Esophagus squamous epithelium (tissue), 5 donors: ENCODE measurements around the gene JHY. TPM values are rescaled to one million over a fixed set of nuclear protein-coding genes. Genes with fewer than 3 reads are reported as not detected.

Experiments
- DNase-seq: peaks from one replicate; lab custom pipeline; 2025; lab: John Stamatoyannopoulos, UW
- H3K27ac ChIP-seq, 4 donors: fragments of 200-600 bp; sonication (generic); one replicate each; pipeline ENCODE4 v1.5.1; 2016 to 2019; ENCODE audit warnings: mild to moderate bottlenecking in 1 of 4
- H3K27me3 ChIP-seq, 4 donors: fragments of 200-600 bp; sonication (generic); 1 replicate in 3 of 4; 2 replicates in 1 of 4; pipeline versions ENCODE4 v1.5.1 to v1.6.0; 2017 to 2021; ENCODE audit warnings: antibody characterized with exemption in 1 of 4
- H3K36me3 ChIP-seq, 3 donors: fragments of 200-600 bp; sonication (generic); one replicate each; pipeline ENCODE4 v1.5.1; 2016 to 2019
- H3K4me1 ChIP-seq, 3 donors: fragments of 200-600 bp; sonication (generic); one replicate each; pipeline ENCODE4 v1.5.1; 2017 to 2019
- H3K4me3 ChIP-seq, 4 donors: fragments of 200-600 bp; sonication (generic); 1 replicate in 3 of 4; 2 replicates in 1 of 4; pipeline ENCODE4 v1.5.1; 2016 to 2019; ENCODE audit warnings: mild to moderate bottlenecking in 2 of 4, moderate library complexity in 1 of 4
- H3K9me3 ChIP-seq, 3 donors: fragments of 200-600 bp; sonication (generic); one replicate each; pipeline ENCODE4 v1.5.1; 2016 to 2019
- POLR2A ChIP-seq, 4 donors: fragments of 450-650 bp; IDR thresholded peaks; one replicate each; pipeline ENCODE4 v1.6.1; 2017; ENCODE audit warnings: antibody characterized with exemption in 4 of 4, mild to moderate bottlenecking in 4 of 4, moderate library complexity in 3 of 4
- WGBS, 2 donors: methylation state at CpG; one replicate each; pipeline ENCODE4 v1.1.5; 2018; 5-methylcytosine and 5-hydroxymethylcytosine counted together
- intact Hi-C: fragments of 100-400 bp; cut with DNase I; formaldehyde crosslinking; loops from one replicate; pipeline ENCODE4 v1.15.0; 2022
- total RNA-seq, 4 donors: library from RNA; depleted of rRNA; stranded (reverse); fragments of >200 nt; gene quantifications; one replicate each; pipeline ENCODE4 v1.1.0, GENCODE V29; 2016
- TF ChIP-seq, protein P1 (sequence below), 6 experiments: fragments of 450-650 bp in 4 of 6; fragments of 200-600 bp in 2 of 6; sonication (generic) in 2 of 6; IDR thresholded peaks; one replicate each; pipeline ENCODE4 v1.5.1; 2016 to 2019; ENCODE audit warnings: antibody characterized with exemption in 6 of 6, mild to moderate bottlenecking in 4 of 6, moderate library complexity in 4 of 6
- donor health status: DM: yes; HTN: yes; CAD: no.

The JHY gene
- total RNA-seq, 4 donors from 2014 or later: 0.91 to 3.4 (median 1.2) TPM

DNA sequence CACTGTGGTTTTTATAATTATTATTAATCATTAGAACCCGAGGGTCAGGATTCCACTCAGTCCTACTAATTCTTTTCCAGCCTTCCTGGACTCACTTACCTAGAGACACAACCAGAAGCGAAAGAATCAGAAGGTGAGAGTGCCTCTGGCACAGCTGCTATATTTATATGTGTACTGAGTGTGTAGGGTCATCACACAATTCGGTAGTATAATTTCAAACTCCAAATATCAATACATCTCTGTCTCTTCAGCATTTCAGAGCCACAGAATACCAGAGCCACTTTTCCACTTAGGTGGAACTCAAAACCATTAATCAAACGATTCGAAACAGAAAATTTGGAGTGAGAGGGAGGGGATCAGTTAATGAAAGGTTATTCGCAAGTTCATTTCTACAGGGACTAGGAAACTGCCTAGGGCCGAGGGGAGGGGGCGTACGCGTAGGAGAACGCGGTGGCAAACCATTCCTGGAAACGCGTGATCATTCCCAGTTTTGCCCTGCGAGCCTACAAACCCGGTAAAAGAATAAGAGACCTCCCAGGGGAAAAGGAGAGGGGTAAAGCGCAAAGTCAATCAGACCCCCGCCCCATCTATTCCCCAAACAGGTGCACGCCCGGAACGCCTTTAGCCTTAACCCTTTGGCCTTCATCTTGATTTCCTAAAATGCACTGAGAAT, 93.6 kb downstream of the JHY start:
- TF ChIP-seq, protein P1, sequence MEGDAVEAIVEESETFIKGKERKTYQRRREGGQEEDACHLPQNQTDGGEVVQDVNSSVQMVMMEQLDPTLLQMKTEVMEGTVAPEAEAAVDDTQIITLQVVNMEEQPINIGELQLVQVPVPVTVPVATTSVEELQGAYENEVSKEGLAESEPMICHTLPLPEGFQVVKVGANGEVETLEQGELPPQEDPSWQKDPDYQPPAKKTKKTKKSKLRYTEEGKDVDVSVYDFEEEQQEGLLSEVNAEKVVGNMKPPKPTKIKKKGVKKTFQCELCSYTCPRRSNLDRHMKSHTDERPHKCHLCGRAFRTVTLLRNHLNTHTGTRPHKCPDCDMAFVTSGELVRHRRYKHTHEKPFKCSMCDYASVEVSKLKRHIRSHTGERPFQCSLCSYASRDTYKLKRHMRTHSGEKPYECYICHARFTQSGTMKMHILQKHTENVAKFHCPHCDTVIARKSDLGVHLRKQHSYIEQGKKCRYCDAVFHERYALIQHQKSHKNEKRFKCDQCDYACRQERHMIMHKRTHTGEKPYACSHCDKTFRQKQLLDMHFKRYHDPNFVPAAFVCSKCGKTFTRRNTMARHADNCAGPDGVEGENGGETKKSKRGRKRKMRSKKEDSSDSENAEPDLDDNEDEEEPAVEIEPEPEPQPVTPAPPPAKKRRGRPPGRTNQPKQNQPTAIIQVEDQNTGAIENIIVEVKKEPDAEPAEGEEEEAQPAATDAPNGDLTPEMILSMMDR (IDR thresholded peaks at IDR 0.05): no peak
- no peak for TF ChIP-seq POLR2A (IDR thresholded peaks at IDR 0.05)
- Histone ChIP-seq H3K36me3 (no peaks in the 10 kb centered on the region), H3K9me3 (no peaks in the 10 kb centered on the region), H3K4me3 (no peak overlapping the region), H3K4me1 (peaks cover 9 to 23% (median 9%) of the 10 kb centered on the region in 3 donors), H3K27ac (no peak overlapping the region), H3K27me3 (peaks cover 14 to 97% (median 36%) of the 10 kb centered on the region in 4 donors)
- DNase-seq: no peak
- WGBS, 2 donors: 12 to 15% methylated on average over 17 to 21 of the region's 21 CpGs
- intact Hi-C loops: no loop called here

DNA sequence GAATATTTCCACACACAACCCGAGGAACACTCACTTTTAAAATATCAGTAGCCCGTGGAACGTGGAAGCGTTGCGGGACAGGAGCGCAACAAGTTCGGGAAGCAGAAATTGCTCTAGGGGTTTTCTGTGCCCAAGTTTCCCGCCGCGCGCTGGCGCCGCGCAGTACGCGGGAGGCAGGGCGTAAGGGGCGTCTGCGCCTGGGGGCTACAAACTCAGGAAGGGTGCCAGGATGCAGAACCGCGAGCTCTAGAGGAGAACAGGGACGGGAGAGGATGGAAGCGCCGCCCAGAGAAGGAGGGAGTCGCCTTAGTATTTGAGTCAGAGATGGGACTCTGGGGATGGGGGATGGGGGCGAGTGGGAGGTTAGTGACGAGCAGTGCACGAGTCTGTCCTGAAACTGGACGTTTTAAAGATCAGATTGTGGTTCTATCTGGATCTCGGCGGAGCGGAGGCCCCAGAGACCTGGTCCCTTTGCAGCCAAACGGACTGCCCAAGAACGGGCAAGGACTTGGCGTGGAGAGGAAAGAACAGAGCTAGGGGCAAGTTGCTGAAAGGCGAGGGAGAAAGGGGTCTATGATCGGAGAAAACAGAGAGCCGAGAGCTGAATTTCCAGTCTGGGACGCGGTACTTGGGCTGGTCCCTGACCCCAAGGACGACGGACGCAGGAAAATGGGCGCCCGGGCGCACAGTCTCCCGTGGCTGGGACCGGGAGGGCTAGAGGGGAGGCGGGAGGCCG, 94.3 kb downstream of the JHY start:
- H3K36me3 ChIP-seq: no peaks in the 10 kb centered on the region
- H3K27ac ChIP-seq: no peak overlapping the region
- DNase-seq: no peak
- intact Hi-C loops: no loop called here
- TF ChIP-seq, protein P1 (IDR thresholded peaks at IDR 0.05): no peak
- TF ChIP-seq POLR2A (IDR thresholded peaks at IDR 0.05): no peak
- WGBS, 2 donors: 9 to 11% methylated on average over 39 to 43 of the region's 50 CpGs
- H3K4me1 ChIP-seq: peaks cover 9 to 28% (median 9%) of the 10 kb centered on the region in 3 donors
- H3K27me3 ChIP-seq: peaks cover 14 to 97% (median 40%) of the 10 kb centered on the region in 4 donors
- H3K4me3 ChIP-seq: peak overlapping the region in 1 of 4 donors; percentile 42
- H3K9me3 ChIP-seq: no peaks in the 10 kb centered on the region

DNA sequence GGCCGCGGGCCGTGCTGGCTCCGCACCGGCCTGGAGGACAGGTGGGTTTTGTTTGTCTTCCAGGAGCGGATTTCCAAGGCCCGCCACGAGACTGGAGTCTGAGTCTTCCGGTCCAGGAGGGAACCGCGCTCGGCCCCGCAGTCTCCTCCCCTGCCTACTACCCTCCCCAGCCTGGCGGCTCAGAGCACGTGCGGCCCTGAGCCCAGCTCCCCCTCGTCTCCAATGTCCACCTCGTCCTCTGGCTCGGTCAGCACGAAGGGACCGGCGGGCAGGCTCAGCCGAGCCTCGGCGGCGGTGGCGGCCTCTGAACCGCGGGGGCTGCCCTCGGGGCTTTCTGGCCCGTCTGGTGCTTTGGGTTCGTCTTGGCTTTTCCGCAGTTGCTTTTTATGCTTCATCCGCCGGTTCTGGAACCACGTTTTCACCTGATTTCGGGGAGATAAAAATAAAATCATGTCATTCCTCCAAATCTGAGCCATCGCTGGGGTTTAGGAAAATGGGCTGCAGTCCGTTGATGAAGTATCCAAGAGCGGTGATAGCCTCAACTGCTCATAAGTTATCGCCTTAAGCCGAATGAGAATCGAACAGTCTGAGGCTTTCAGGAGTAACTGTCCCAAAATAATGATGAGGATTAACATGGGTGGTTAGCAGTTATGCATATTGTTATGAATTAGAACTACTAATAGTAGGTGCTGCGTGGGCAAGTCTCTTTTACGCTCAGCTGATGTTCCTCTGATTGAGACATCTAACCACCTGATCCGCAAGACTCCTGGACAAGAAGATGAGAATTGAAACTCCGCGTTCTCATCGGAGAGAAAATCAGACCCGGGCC, 95.1 kb downstream of the JHY start:
- no peak for DNase-seq
- H3K36me3 ChIP-seq: no peaks in the 10 kb centered on the region
- WGBS, 2 donors: 11 to 12% methylated on average over 23 to 28 of the region's 50 CpGs
- intact Hi-C loops: no loop called here
- peak overlapping the region in 1 of 4 donors; percentile 42 for H3K4me3 ChIP-seq
- H3K27me3 ChIP-seq: peaks cover 14 to 100% (median 46%) of the 10 kb centered on the region in 4 donors
- peaks cover 9 to 28% (median 9%) of the 10 kb centered on the region in 3 donors for H3K4me1 ChIP-seq
- TF ChIP-seq POLR2A (IDR thresholded peaks at IDR 0.05): no peak
- TF ChIP-seq, protein P1 (IDR thresholded peaks at IDR 0.05): no peak
- no peaks in the 10 kb centered on the region for H3K9me3 ChIP-seq
- no peak overlapping the region for H3K27ac ChIP-seq

DNA sequence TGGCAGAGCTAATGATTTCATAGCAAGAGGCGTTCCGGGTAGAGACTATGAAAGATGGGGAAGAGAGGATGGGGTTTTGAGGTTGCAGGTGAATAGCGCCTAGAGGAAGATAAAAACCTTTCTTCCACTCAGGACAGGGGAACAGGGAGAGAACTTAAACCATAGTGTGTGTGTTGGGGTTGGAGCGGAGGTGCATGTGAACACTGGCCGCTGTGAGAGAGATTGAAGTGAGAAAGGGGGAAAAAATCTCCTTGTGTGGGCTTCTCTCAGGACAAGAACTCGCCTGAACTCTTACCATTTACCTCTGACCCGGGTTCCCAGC, 95.7 kb downstream of the JHY start:
- intact Hi-C loops: no loop called here
- no peaks in the 10 kb centered on the region for H3K36me3 ChIP-seq
- WGBS, 2 donors: 13 to 21% methylated on average over 7 of the region's 7 CpGs
- no peak for TF ChIP-seq POLR2A (IDR thresholded peaks at IDR 0.05)
- TF ChIP-seq, protein P1 (IDR thresholded peaks at IDR 0.05): no peak
- H3K27ac ChIP-seq: no peak overlapping the region
- H3K9me3 ChIP-seq: no peaks in the 10 kb centered on the region
- DNase-seq: no peak
- no peak overlapping the region for H3K4me3 ChIP-seq
- peaks cover 9 to 28% (median 9%) of the 10 kb centered on the region in 3 donors for H3K4me1 ChIP-seq
- peaks cover 14 to 100% (median 47%) of the 10 kb centered on the region in 4 donors for H3K27me3 ChIP-seq
